ENCODE data around the gene FAM107A.

DNA sequence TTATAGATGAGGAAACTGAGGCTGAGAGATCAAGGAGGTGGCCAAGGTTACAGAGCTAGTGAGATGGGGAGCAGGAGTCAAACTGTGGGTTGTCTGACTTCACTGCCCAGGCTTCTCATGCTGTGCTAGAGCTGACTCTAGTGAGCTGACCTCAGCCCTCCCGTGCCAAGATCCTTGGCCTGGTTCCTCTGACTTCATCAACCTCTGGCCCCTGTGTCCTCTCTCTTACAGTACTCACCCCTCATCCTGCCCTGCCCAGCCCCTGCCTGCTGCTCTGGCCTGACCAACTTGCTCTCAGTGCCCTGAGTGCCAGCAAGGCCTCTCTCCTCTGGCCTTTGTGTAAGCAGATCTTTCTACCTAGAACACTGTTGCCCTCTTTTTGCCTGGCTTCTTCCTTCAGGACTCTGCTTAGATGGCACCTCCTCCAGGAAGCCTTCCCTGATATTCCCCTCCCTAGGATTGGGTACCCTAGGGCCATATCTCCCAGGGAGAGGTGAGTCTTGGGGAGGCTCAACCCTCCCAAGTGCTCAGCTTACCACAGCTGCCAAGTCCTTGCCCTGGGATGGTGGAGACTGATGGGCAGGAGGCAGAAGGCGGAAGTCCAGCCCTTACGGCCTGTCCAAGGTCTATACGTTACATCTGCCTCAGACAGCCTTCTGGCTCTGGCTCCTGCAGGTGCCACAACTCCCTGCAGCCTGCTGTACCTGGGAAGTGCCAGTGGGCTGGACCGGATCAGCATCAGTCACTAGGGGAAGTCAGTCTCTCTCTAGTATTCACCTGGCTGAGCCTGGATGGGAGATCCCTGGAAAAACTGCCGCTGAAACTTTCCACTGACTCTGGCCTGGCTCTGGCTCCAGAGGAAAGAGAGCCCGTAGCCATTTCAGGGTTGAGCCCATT, 36.3 kb upstream of the FAM107A start:
- TF ChIP-seq, protein P1, sequence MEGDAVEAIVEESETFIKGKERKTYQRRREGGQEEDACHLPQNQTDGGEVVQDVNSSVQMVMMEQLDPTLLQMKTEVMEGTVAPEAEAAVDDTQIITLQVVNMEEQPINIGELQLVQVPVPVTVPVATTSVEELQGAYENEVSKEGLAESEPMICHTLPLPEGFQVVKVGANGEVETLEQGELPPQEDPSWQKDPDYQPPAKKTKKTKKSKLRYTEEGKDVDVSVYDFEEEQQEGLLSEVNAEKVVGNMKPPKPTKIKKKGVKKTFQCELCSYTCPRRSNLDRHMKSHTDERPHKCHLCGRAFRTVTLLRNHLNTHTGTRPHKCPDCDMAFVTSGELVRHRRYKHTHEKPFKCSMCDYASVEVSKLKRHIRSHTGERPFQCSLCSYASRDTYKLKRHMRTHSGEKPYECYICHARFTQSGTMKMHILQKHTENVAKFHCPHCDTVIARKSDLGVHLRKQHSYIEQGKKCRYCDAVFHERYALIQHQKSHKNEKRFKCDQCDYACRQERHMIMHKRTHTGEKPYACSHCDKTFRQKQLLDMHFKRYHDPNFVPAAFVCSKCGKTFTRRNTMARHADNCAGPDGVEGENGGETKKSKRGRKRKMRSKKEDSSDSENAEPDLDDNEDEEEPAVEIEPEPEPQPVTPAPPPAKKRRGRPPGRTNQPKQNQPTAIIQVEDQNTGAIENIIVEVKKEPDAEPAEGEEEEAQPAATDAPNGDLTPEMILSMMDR (IDR thresholded peaks at IDR 0.05; ENCODE audit: insufficient read depth, low read depth, low read length), result no peak
- no peak for TF ChIP-seq EZH2 (IDR thresholded peaks at IDR 0.05; ENCODE audit: insufficient read depth, low read length)

Data from astrocyte (in vitro differentiated cells and primary cell).